ENCODE results near the gene ZNF646.

The ZNF646 gene, protein sequence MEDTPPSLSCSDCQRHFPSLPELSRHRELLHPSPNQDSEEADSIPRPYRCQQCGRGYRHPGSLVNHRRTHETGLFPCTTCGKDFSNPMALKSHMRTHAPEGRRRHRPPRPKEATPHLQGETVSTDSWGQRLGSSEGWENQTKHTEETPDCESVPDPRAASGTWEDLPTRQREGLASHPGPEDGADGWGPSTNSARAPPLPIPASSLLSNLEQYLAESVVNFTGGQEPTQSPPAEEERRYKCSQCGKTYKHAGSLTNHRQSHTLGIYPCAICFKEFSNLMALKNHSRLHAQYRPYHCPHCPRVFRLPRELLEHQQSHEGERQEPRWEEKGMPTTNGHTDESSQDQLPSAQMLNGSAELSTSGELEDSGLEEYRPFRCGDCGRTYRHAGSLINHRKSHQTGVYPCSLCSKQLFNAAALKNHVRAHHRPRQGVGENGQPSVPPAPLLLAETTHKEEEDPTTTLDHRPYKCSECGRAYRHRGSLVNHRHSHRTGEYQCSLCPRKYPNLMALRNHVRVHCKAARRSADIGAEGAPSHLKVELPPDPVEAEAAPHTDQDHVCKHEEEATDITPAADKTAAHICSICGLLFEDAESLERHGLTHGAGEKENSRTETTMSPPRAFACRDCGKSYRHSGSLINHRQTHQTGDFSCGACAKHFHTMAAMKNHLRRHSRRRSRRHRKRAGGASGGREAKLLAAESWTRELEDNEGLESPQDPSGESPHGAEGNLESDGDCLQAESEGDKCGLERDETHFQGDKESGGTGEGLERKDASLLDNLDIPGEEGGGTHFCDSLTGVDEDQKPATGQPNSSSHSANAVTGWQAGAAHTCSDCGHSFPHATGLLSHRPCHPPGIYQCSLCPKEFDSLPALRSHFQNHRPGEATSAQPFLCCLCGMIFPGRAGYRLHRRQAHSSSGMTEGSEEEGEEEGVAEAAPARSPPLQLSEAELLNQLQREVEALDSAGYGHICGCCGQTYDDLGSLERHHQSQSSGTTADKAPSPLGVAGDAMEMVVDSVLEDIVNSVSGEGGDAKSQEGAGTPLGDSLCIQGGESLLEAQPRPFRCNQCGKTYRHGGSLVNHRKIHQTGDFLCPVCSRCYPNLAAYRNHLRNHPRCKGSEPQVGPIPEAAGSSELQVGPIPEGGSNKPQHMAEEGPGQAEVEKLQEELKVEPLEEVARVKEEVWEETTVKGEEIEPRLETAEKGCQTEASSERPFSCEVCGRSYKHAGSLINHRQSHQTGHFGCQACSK (N-terminal part only)

GRCh38 chr16:31073970-31074813, at the start of gene ZNF646, which contains the start of gene ZNF668:
ZNF646 (plus strand) TSS chr16:31074422; CDS start chr16:31076325, 1,903 bp downstream.
ZNF668 (minus strand) TSS chr16:31074240; CDS start chr16:31064459, 9,781 bp downstream.
- DNase-seq (ENCODE audit: low read depth) = peak; percentile 99

DNA sequence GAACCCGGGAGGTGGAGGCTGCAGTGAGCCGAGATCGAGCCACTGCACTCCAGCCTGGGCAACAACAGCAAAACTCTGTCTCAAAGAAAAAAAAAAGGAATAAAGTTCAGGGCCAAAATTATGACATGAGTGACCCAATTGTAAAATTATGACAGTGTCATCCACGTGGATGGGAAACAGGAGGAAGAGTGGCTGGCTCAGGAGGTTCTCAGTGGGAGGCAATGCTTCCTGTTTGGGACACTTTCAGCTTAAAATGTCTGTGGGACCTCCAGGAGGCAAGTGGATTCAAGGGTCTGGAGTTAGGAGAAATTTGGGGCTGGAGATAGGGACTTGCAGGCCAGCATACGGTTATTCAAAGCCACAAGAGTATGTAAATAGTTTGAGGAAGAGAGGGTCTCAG, 48.9 kb upstream of the ZNF646 start:
- no peak for DNase-seq (ENCODE audit: low read depth)

- no peak for DNase-seq (ENCODE audit: low read depth)
These were observed 45.0 kb upstream of the ZNF646 start for GRCh38 chr16:31029272-31029671.

DNA sequence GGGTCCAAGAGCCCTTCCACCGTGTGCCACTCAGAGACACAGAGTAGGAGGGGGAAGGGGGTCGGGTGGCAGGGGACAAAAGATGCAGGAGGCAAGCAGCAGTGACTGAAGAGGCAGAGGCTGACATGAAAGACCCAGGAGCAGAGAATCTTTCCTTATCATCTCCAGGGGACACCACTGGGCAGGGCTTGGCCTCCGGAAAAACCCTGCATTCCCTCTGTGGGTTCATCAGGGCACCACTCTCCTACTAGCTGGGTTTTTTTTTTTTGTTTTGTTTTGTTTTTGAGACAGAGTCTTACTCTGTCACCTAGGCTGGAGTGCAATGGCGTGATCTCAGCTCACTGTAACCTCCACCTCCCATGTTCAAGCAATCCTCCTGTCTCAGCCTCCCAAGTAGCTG, 42.9 kb upstream of the ZNF646 start:
- no peak for DNase-seq (ENCODE audit: low read depth)

- DNase-seq (ENCODE audit: low read depth) = peak; percentile 97
These were observed 41.2 kb upstream of the ZNF646 start, which contains the start of gene STX4 for GRCh38 chr16:31032736-31033708. STX4 (plus strand) TSS chr16:31033558; CDS start chr16:31033806, 248 bp downstream.

GRCh38 chr16:31033709-31034492, 40.3 kb upstream of the ZNF646 start:
- peak; percentile 63 for DNase-seq (ENCODE audit: low read depth)

DNA sequence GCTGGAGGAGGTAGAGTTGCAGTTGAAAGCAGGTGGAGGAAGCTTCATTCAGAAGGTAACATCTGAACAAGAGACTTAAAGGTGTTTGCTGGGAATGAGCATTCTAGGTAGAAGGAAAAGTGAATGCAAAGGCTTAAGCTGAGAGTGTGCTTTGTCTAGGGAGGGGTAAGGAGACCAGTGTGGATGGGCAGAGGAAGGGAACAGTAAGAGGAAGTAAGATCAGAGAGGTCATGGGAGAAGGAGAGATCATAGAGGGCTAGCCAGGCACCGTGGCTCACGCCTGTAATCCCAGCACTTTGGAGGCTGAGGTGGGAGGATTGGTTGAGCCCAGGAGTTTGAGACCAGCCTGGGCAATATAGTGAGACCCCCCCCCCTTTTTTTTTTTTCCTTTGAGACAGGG, 37.5 kb upstream of the ZNF646 start:
- no peak for DNase-seq (ENCODE audit: low read depth)

- DNase-seq (ENCODE audit: low read depth) = peak; percentile 51
These were observed 35.2 kb upstream of the ZNF646 start for GRCh38 chr16:31038993-31039392.

GRCh38 chr16:31042866-31043265, 31.4 kb upstream of the ZNF646 start:
- DNase-seq (ENCODE audit: low read depth) = no peak

DNA sequence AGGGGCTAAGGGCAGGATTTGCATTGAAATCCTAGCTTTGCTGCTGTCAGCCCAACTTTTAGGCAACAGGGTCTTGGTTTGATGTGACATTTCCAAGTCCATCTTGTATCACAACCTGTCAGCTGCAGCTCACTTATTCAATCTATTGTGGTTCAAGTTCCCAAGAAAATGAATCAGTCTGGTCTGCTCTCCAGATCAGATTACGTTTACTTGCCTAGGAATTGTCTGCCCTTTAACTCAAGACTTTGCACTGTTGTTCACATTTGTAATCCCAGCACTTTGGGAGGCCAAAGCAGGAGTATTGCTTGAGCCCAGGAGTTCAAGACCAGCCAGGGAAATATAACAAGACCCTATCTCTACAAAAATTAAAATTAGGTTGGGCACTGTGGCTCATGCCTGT, 30.9 kb upstream of the ZNF646 start:
- no peak for DNase-seq (ENCODE audit: low read depth)

DNA sequence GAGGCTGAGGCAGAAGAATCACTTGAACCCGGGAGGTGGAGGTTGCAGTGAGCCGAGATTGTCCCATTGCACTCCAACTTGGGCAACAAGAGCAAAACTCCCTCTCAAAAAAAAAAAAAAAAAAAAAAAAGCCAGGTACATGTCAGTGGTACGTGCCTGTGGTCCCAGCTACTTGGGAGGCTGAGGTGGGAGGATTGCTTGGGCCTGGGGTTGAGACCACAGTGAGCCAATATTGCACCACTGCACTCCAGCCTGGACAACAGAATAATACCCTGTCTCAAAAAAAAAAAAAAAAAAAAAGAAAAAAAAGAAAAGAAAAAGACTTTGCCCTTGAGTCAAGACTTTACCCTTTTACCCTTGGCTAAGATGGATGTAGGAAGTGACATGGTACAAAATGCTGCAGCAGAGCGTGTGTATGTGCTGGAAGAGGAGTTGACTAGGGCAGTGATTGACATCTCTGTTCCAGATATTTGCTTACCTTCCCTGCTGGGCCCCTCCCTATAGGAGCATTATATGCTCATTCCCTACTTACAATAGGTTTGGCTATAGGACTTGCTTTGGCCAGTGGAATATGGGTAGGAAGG, 30.2 kb upstream of the ZNF646 start:
- no peak for DNase-seq (ENCODE audit: low read depth)

DNA sequence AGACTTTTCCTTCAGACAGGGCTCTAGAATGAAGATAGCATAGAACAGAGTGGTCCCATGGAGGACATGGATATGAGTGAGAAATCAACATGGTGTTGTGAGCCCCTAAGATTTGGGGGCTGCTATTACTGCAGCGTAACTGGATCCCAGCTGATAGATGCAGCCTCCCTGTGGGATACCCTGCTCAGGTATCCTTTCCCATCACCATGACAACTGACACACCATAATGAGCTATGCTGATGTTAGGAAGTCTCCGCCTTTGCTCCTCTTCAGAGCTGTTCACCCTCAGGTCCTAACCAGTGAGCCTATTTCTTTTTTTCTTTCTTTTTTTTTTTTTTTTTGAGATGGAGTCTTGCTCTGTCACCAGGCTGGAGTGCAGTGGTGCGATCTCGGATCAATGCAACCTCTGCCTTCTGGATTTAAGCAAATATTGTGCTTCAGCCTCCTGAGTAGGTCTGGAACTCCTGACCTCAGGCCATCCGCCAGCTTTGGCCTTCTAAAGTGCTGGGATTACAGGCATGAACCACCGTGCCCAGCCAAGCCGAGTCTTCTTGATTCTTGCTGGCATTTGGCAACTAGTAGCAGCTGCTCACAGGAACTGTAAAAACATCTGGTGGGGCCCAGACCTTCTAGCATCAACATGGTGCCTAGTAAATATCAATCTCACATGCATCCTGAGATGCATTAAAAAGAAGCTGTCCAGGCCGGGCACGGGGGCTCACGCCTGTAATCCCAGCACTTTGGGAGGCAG, 23.8 kb upstream of the ZNF646 start:
- no peak for DNase-seq (ENCODE audit: low read depth)

DNA sequence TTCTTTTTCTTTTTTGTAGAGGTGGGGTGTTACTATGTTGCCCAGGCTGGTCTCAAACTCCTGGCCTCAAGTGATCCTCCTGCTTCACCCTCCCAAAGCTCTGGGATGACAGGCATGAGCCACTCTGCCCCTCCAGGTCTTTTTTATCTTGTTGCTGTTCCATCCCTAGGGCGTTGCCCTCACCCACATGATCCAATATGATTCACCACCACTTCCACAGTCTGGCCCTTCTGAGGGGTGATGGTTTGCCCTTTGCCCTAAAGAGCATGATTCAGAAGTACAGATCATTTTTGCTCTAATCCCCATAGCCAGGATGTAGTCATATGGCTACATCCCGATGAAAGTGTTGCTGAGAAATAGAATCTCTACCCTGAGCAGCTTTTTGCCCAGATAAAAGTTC, 22.1 kb upstream of the ZNF646 start:
- peak; percentile 98 for DNase-seq (ENCODE audit: low read depth)

DNA sequence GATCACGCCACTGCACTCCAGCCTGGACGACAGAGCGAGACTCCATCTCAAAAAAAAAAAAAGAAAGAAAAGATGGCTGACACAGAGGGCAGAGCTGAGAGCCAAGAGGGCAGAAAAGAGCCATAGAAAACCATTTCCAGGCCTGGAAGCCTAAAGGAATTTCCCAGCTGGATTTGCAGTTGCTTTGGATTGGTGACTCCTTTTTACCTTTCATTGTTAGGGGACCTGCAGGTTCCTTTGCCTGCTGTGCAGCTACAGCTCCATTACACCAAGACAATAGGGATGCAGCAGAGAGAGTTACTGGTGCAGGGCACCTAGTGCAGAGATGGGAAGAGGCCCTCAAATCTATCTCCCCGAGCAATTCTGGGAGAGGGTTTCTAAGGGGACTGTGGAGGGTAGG, 18.6 kb upstream of the ZNF646 start:
- DNase-seq (ENCODE audit: low read depth) = no peak

DNA sequence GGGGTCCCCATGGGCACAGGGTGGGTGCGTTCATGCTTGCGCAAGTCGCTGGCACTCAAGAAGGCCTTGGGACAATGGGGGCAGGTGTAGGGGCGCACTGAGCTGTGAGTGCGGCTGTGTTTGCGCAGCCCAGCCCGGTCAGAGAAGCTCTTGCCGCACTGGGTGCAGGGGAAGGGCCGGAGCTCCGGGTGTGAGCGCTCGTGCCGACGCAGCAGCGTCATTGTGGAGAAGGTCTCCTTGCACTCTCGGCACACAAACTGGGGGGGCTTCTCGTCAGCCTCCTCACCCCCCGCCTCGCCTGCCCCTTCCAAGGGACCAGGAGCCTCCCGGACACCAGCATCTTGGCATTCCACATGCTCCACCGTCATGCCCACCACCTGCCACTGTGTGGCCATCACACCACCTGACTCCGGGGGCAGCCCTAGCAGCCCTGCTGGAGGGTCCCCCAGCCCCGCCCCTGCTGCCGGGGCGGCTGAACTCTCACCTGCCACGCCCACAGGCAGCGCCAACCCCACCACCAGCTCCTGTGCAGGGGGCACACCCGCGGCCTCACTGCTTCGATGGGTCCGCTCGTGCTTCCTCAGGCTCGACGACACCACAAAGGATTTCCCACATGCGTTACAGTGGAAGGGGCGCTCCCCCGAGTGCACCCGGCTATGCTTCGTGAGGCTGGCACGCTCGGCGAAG, 13.0 kb upstream of the ZNF646 start:
- DNase-seq (ENCODE audit: low read depth) = no peak

- DNase-seq (ENCODE audit: low read depth) = no peak
These were observed 12.3 kb upstream of the ZNF646 start for GRCh38 chr16:31061813-31062440.

- no peak for DNase-seq (ENCODE audit: low read depth)
These were observed 10.8 kb upstream of the ZNF646 start for GRCh38 chr16:31063495-31063842.
